Skin epidermis (tissue), 12 donors: ENCODE results near the gene NPTXR.

Experiments
- H3K27ac ChIP-seq, 21 experiments: fragments of 200-600 bp; sonication (generic) in 11 of 21; one replicate each; pipeline ENCODE4 v1.5.0; 2020; ENCODE audit warnings: mild to moderate bottlenecking in 3 of 21, inconsistent platforms in 2 of 21, moderate library complexity in 2 of 21
- H3K4me3 ChIP-seq, 7 experiments: fragments of 200-600 bp; sonication (generic) in 2 of 7; one replicate each; pipeline ENCODE4 v1.5.0; 2020; ENCODE audit warnings: inconsistent platforms in 2 of 7, mild to moderate bottlenecking in 2 of 7, moderate library complexity in 1 of 7

NPTXR gene

DNA sequence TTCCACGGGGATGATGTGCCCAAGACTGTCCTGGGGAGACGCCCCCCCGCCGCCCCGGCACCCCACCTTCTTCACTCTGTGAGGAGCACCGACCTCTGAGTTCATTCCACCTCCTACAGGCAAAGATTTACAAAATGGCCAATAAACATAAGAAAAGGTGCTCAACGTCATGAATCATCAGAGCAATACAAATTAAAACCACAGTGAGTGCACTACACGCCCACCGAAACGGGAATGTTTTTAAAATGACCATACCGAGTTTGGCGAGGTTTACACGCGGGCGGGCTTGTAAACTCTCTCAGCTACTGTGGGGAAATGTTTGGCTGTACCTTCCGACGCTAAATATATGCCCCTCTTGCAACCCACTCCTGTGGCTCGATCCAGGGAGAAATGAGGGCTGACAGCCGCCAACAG is 7.9 kb downstream of the NPTXR start:
- Histone ChIP-seq H3K27ac (no peak overlapping the region), H3K4me3 (no peak overlapping the region)

- no peak overlapping the region for H3K4me3 ChIP-seq
- no peak overlapping the region for H3K27ac ChIP-seq
Measured at GRCh38 chr22:38834991-38835390, 8.8 kb downstream of the NPTXR start.

GRCh38 chr22:38834215-38834953 is 9.4 kb downstream of the NPTXR start:
- Histone ChIP-seq H3K27ac (no peak overlapping the region), H3K4me3 (no peak overlapping the region)

- no peak overlapping the region for H3K27ac ChIP-seq
- no peak overlapping the region for H3K4me3 ChIP-seq
Measured at GRCh38 chr22:38833061-38833460, 10.8 kb downstream of the NPTXR start.

GRCh38 chr22:38832005-38832978 is 11.5 kb downstream of the NPTXR start:
- Histone ChIP-seq H3K27ac (no peak overlapping the region), H3K4me3 (no peak overlapping the region)

DNA sequence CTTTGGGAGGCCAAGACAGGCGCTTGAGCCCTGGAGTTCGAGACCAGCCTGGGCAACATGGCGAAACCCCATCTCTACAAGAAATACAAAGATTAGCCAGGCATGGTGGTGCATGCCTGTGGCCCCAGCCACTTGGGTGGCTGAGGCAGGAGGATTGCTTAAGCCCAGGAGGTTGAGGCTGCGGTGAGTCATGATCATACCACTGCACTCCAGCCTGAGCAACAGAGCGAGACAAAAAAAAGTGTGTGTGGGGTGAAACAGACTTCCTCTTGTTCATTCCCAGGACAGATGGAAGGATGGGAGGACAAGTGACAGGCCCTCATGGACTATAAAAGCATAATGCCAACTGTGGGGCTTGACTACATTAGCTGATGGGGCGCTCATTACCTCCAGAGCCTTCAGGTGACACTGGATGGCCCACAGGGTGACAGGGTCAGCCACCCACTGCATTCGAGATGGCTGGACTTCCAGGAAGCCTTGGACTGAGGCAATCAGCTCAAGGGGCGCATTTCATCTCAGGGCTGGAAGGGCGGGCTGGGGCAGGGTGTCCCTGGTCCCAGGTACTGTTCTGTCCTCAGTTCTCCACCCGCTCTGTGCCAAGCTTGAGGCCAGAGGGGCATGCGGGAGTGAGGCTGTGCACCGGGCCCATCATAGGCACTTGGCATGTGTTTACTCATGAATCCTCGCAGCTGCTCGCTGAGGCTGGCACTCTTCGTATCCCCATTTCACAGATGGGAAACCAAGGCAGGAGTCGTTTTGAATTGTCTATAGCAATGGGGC is 12.5 kb downstream of the NPTXR start:
- Histone ChIP-seq H3K27ac (no peak overlapping the region), H3K4me3 (no peak overlapping the region)

GRCh38 chr22:38830845-38831108 is 13.1 kb downstream of the NPTXR start:
- Histone ChIP-seq H3K4me3 (no peak overlapping the region), H3K27ac (no peak overlapping the region)

DNA sequence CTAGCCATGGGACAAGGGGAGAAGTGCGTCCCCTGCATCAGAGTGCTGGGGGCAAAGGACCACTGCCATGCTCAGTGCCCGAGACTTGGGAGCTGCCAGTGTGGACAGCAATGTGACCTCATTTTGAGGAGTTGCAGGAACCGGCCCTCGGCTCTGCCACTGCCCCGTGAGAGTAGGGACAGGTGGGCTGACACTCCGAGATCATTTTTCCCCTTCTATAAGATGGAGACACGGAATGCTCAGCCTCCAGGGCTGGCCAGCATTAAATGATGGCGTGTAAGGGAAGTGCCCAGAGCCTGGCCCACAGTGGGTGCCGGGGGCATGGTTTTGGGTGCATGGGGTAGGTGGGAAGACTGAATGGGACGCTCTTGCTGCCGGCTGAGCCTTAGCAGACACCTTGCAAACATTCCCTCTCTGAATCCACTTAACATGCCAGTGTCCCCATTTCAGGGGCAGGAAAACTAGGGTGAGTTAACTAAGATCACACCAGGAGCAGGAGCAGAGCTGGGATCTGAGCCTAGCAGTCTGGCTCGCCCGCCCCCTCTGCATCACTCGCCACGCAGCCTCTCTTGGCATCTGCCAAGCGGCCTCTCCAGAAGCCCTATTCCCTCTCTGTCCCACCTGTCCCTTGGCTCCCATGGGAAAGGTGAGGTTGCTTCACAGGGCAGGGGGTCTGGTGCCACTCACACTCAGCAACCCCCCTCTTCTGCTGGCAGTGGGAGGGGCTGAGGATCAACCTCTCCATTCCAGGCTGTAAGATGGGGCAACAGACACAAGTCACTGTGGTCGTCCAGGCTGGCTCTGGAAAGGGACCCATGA is 13.6 kb downstream of the NPTXR start:
- Histone ChIP-seq H3K4me3 (no peak overlapping the region), H3K27ac (no peak overlapping the region)

DNA sequence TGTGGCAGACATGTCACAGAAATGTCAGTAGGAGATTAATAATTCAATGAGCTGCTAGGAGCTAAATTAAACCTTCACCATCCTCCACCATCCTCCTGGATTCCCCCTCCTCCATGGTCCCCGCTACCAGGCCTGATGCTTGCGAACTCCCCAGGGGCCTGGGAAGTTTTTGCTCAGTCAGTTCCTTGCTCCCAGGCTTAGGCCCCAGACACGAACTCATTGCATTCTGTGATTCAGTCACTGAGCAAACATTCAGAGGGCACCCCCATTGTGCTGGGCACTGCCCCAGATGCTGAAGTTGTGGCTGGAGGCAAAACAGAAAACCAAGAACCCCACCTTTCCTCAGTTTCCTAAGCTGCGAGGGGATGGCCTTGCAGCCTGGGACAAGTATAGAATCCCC is 14.3 kb downstream of the NPTXR start:
- Histone ChIP-seq H3K4me3 (no peak overlapping the region), H3K27ac (no peak overlapping the region)

GRCh38 chr22:38828616-38829205 is 15.1 kb downstream of the NPTXR start:
- H3K27ac ChIP-seq = no peak overlapping the region
- no peak overlapping the region for H3K4me3 ChIP-seq

DNA sequence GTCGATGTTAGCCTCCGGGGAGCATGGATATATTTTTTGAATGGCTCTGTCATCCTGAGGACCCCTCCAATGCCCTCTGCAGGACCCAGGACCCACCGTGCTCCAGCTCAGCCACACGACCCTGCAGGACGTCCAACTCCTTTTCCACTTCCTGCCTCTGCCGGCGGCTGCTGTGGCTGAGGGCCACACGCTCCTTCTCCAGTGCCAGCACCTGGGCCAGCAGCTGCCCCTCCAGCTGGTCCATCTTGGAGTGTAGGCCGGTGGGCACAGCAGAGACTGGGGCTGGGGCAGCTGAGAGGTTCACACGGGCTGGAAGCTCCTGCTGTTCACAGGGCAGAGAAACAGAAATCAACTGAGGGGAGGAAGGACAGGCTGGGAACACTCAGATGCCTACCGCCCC is 15.6 kb downstream of the NPTXR start:
- Histone ChIP-seq H3K4me3 (no peak overlapping the region), H3K27ac (no peak overlapping the region)

GRCh38 chr22:38827510-38827909 is 16.3 kb downstream of the NPTXR start:
- no peak overlapping the region for H3K4me3 ChIP-seq
- no peak overlapping the region for H3K27ac ChIP-seq

DNA sequence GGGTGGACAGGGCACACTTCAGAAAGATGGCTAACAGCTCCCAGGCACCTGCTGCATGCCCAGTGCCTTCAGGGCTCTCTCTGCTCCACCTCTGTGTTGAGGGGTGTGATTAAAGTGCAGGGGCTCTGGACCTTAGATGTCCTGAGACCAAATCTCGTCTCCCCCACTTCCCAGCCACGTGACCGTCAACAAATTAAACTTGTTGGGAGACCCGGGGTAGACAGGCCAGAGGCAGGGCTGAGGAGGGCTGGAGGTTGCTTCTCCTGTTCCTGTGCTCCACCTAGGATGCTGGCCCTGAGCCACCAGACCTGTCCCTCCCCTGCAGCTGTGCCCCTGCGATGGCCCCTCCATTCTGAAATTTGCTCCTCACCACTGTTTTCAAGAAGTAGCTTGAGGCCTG is 17.0 kb downstream of the NPTXR start:
- Histone ChIP-seq H3K27ac (no peak overlapping the region), H3K4me3 (no peak overlapping the region)

GRCh38 chr22:38826386-38826785 is 17.4 kb downstream of the NPTXR start:
- Histone ChIP-seq H3K27ac (no peak overlapping the region), H3K4me3 (no peak overlapping the region)

- H3K4me3 ChIP-seq = no peak overlapping the region
- H3K27ac ChIP-seq = no peak overlapping the region
Measured at GRCh38 chr22:38824585-38824984, 19.2 kb downstream of the NPTXR start.

- H3K27ac ChIP-seq = no peak overlapping the region
- H3K4me3 ChIP-seq = no peak overlapping the region
Measured at GRCh38 chr22:38823637-38824036, 20.2 kb downstream of the NPTXR start.

- Histone ChIP-seq H3K27ac (no peak overlapping the region), H3K4me3 (no peak overlapping the region)
Measured at GRCh38 chr22:38823076-38823475, 20.8 kb downstream of the NPTXR start.

DNA sequence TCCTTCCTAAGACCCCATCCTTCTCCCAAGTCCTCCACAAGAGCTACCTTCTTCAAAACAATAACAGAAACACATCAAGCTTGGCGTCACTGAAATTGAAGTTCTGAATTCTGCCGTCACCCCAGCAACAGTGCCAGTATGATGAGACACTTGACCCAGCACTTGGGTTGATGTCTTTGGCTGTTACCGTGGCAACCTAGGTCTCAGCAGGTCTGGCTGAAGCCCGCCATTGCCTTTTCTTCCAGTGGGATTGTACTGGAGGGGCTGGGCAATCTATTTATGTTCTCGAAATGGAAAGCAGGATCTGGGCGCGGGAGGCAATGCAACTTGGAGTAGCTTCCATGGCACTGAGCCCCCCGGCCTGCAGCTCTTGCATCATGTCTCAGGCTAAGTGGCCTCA is 23.8 kb downstream of the NPTXR start:
- Histone ChIP-seq H3K27ac (no peak overlapping the region), H3K4me3 (no peak overlapping the region)

DNA sequence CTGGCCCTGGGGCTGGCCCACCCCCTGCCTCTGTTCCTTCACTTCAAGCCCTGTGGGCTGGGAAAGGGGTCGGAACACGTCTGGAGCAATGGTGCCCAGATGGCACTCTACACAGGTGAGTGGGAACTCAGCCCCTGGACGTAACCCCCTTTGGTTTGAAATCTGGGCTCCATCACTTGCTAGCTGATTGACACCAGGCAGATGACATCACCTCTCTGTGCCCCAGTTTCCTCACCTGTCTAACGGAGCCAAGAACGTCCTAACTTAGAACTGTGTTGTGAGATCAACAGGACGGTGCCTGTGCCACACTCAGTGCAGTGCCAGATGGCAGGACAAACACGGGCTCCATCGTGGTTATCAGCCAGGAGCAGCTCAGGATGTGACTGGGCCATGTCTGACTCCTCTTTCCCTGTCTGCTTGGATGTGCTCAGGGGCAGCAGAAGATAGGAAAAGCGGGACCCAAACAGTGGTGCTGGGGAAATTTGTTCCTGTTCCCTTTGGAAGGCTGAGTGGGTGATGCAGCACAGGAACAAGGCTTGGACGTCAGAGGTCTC is 24.4 kb downstream of the NPTXR start:
- H3K4me3 ChIP-seq = no peak overlapping the region
- no peak overlapping the region for H3K27ac ChIP-seq
